Upper lobe of left lung (tissue), 4 donors: ENCODE data around the gene PEPD.

Experiments used
- CTCF ChIP-seq, 6 experiments: fragments of 450-650 bp in 4 of 6; fragments of 200-600 bp in 2 of 6; sonication (generic) in 2 of 6; IDR thresholded peaks; one replicate each; pipeline ENCODE4 v1.5.1; 2016 to 2019; ENCODE audit warnings: antibody characterized with exemption in 6 of 6
- EP300 ChIP-seq, 4 donors: sonication (generic); formaldehyde crosslinking; IDR thresholded peaks; one replicate each; pipeline ENCODE4 v1.5.1; 2017; ENCODE audit warnings: antibody characterized with exemption in 4 of 4, control low read depth in 2 of 4

GRCh38 chr19:33374236-33374714 lies 147.3 kb downstream of the PEPD start:
- TF ChIP-seq CTCF (IDR thresholded peaks at IDR 0.05) (no peak), EP300 (IDR thresholded peaks at IDR 0.05) (no peak)
